Liver (tissue), 9 donors: ENCODE data around the gene EPB41L3. TPM values are rescaled to one million over a fixed set of nuclear protein-coding genes. Genes with fewer than 3 reads are reported as not detected.

Source experiments
- DNase-seq: peaks from one replicate; pipeline ENCODE4 v3.0.0-alpha.2; 2017; ENCODE audit warnings: low spot score
- H3K27ac ChIP-seq, 2 donors: one replicate each; pipeline ENCODE4 v1.7.0; 2013; ENCODE audit warnings: inconsistent platforms in 2 of 2, low read length in 2 of 2, control low read depth in 1 of 2, low read depth in 1 of 2, mild to moderate bottlenecking in 1 of 2
- H3K27me3 ChIP-seq, 4 donors: one replicate each; pipeline versions ENCODE4 v1.6.1 to v1.7.0; 2013; ENCODE audit warnings: low read length in 3 of 4, inconsistent platforms in 1 of 4, mild to moderate bottlenecking in 1 of 4, moderate library complexity in 1 of 4; ENCODE audit not compliant: control insufficient read depth in 4 of 4, insufficient read depth in 4 of 4
- H3K36me3 ChIP-seq, 4 donors: one replicate each; pipeline versions ENCODE4 v1.6.1 to v1.7.0; 2013; ENCODE audit warnings: low read length in 3 of 4, mild to moderate bottlenecking in 3 of 4, low read depth in 1 of 4, moderate library complexity in 1 of 4; ENCODE audit not compliant: control insufficient read depth in 4 of 4, insufficient read depth in 3 of 4
- H3K4me1 ChIP-seq, 4 donors: one replicate each; pipeline versions ENCODE4 v1.6.1 to v1.7.0; 2013; ENCODE audit warnings: low read length in 3 of 4, mild to moderate bottlenecking in 3 of 4, moderate library complexity in 1 of 4; ENCODE audit not compliant: control insufficient read depth in 4 of 4, insufficient read depth in 4 of 4
- H3K4me3 ChIP-seq, 3 donors: one replicate each; pipeline versions ENCODE4 v1.6.1 to v1.7.0; 2013; ENCODE audit warnings: low read length in 3 of 3, control low read depth in 1 of 3, low read depth in 1 of 3, mild to moderate bottlenecking in 1 of 3
- H3K9ac ChIP-seq, 2 donors: one replicate each; pipeline ENCODE4 v1.7.0; 2013; ENCODE audit warnings: low read length in 2 of 2, mild to moderate bottlenecking in 2 of 2, moderate library complexity in 2 of 2, control low read depth in 1 of 2, low read depth in 1 of 2
- H3K9me3 ChIP-seq, 4 donors: one replicate each; pipeline versions ENCODE4 v1.6.1 to v1.7.0; 2013; ENCODE audit warnings: low read length in 3 of 4; ENCODE audit not compliant: control insufficient read depth in 4 of 4
- ATF3 ChIP-seq: IDR thresholded peaks from 2 replicates; pipeline ENCODE4 v1.6.1; 2016; ENCODE audit warnings: antibody characterized with exemption
- CTCF ChIP-seq: fragments of 150-350 bp; IDR thresholded peaks from 2 replicates; pipeline ENCODE4 v1.5.1; 2017; ENCODE audit warnings: improper control_type of control experiment, low read depth, low read length; ENCODE audit not compliant: missing input control
- EGR1 ChIP-seq, 2 donors: IDR thresholded peaks; 2 replicates each; pipeline ENCODE4 v1.6.1; 2016 to 2018; ENCODE audit warnings: antibody characterized with exemption in 2 of 2, low read depth in 2 of 2
- FOXA1 ChIP-seq: IDR thresholded peaks from 2 replicates; pipeline ENCODE4 v1.6.1; 2016; ENCODE audit warnings: antibody characterized with exemption
- FOXA2 ChIP-seq: IDR thresholded peaks from 2 replicates; pipeline ENCODE4 v1.6.1; 2016; ENCODE audit warnings: antibody characterized with exemption
- GABPA ChIP-seq, 2 donors: IDR thresholded peaks in 1 of 2; conservative IDR thresholded peaks in 1 of 2; 2 replicates each; pipeline ENCODE4 v1.6.1; 2016; ENCODE audit warnings: antibody characterized with exemption in 2 of 2, mild to moderate bottlenecking in 1 of 2, moderate library complexity in 1 of 2
- HNF4A ChIP-seq, 2 donors: conservative IDR thresholded peaks; 2 replicates each; pipeline ENCODE4 v1.6.1; 2016; ENCODE audit warnings: antibody characterized with exemption in 2 of 2, mild to moderate bottlenecking in 2 of 2
- HNF4G ChIP-seq: IDR thresholded peaks from 2 replicates; pipeline ENCODE4 v1.6.1; 2016; ENCODE audit warnings: antibody characterized with exemption
- JUND ChIP-seq, 2 donors: IDR thresholded peaks; 2 replicates each; pipeline ENCODE4 v1.6.1; 2016; ENCODE audit warnings: antibody characterized with exemption in 2 of 2
- MAX ChIP-seq: IDR thresholded peaks from 2 replicates; pipeline ENCODE4 v1.6.1; 2016; ENCODE audit warnings: antibody characterized with exemption
- NR2F2 ChIP-seq: IDR thresholded peaks from 2 replicates; pipeline ENCODE4 v1.6.1; 2016; ENCODE audit warnings: antibody characterized with exemption
- RAD21 ChIP-seq, 2 donors: IDR thresholded peaks; 2 replicates each; pipeline ENCODE4 v1.6.1; 2016; ENCODE audit warnings: antibody characterized with exemption in 2 of 2, mild to moderate bottlenecking in 2 of 2
- REST ChIP-seq: IDR thresholded peaks from 2 replicates; pipeline ENCODE4 v1.6.1; 2016; ENCODE audit warnings: antibody characterized with exemption, mild to moderate bottlenecking
- RXRA ChIP-seq, 2 donors: IDR thresholded peaks; 2 replicates each; pipeline ENCODE4 v1.6.1; 2017 to 2018; ENCODE audit warnings: antibody characterized with exemption in 2 of 2, mild to moderate bottlenecking in 1 of 2
- SP1 ChIP-seq: IDR thresholded peaks from 2 replicates; pipeline ENCODE4 v1.6.1; 2018; ENCODE audit warnings: antibody characterized with exemption, mild to moderate bottlenecking
- TAF1 ChIP-seq: conservative IDR thresholded peaks from 2 replicates; pipeline ENCODE4 v1.6.1; 2016; ENCODE audit warnings: antibody characterized with exemption, mild to moderate bottlenecking
- YY1 ChIP-seq: IDR thresholded peaks from 2 replicates; pipeline ENCODE4 v1.6.1; 2016; ENCODE audit warnings: antibody characterized with exemption, mild to moderate bottlenecking
- ZBTB33 ChIP-seq: IDR thresholded peaks from 2 replicates; pipeline ENCODE4 v1.6.1; 2016; ENCODE audit warnings: antibody characterized with exemption
- WGBS: extraction: QIAGEN DNeasy Blood & Tissue Kit; methylation state at CpG from one replicate; pipeline ENCODE4 v1.1.7; 2013; 5-methylcytosine and 5-hydroxymethylcytosine counted together
- polyA plus RNA-seq, 2 donors: library from polyadenylated mRNA; stranded (reverse) in 1 of 2; unstranded in 1 of 2; fragments of 200-250 nt in 1 of 2; fragments of >200 nt in 1 of 2; fragmentation: Nextera tagmentation in 1 of 2; extraction: Ambion mirVana in 1 of 2; gene quantifications; one replicate each; pipeline versions ENCODE4 v1.2.1 to v1.2.3, GENCODE V29; 2013 to 2015
- total RNA-seq, 2 donors: library from RNA; depleted of rRNA; stranded (reverse); fragments of >200 nt; gene quantifications; one replicate each; pipeline ENCODE4 v1.2.3, GENCODE V29; 2014
- donor health status: healthy.
- donor health status: healthy.
- donor health status: healthy.
- donor health status: healthy.
- donor health status: healthy.

Gene EPB41L3
- total and polyA plus RNA-seq, 4 donors: 1.4 to 14.5 (median 5.1) TPM

- no peak for DNase-seq
- Histone ChIP-seq H3K4me1 (no peaks in the 10 kb centered on the region), H3K9ac (no peak overlapping the region), H3K36me3 (no peaks in the 10 kb centered on the region), H3K9me3 (no peaks in the 10 kb centered on the region), H3K4me3 (no peak overlapping the region), H3K27ac (no peak overlapping the region), H3K27me3 (no peaks in the 10 kb centered on the region)
- no peak for TF ChIP-seq NR2F2
- no peak for TF ChIP-seq REST
- TF ChIP-seq RAD21 (IDR thresholded peaks at IDR 0.05): no peak
- no peak for TF ChIP-seq HNF4A (conservative IDR thresholded peaks at IDR 0.05)
- TF ChIP-seq ZBTB33: no peak
- no peak for TF ChIP-seq YY1
- TF ChIP-seq FOXA2: no peak
- no peak for TF ChIP-seq RXRA (IDR thresholded peaks at IDR 0.05)
- TF ChIP-seq GABPA (IDR thresholded peaks at IDR 0.05 in 1 of 2, conservative IDR thresholded peaks at IDR 0.05 in 1 of 2): no peak
- TF ChIP-seq EGR1 (IDR thresholded peaks at IDR 0.05; ENCODE audit: low read depth in 2 of 2): no peak
- WGBS: 82% methylated on average over 5 of the region's 5 CpGs
Measured at GRCh38 chr18:5421981-5422380, 121.8 kb downstream of the EPB41L3 start.

- no peaks in the 10 kb centered on the region for H3K4me1 ChIP-seq
- no peak overlapping the region for H3K4me3 ChIP-seq
- no peak for DNase-seq
- H3K36me3 ChIP-seq: no peaks in the 10 kb centered on the region
- H3K27ac ChIP-seq: no peak overlapping the region
- no peak overlapping the region for H3K9ac ChIP-seq
- 77% methylated on average over 3 of the region's 3 CpGs for WGBS
- no peaks in the 10 kb centered on the region for H3K9me3 ChIP-seq
- H3K27me3 ChIP-seq: no peaks in the 10 kb centered on the region
- TF ChIP-seq TAF1 (no peak), NR2F2 (no peak), FOXA1 (no peak), MAX (no peak), HNF4G (no peak), ZBTB33 (no peak), RXRA (IDR thresholded peaks at IDR 0.05) (no peak), CTCF (no peak), EGR1 (IDR thresholded peaks at IDR 0.05; ENCODE audit: low read depth in 2 of 2) (no peak), REST (no peak), SP1 (no peak), GABPA (IDR thresholded peaks at IDR 0.05 in 1 of 2, conservative IDR thresholded peaks at IDR 0.05 in 1 of 2) (no peak), YY1 (no peak), FOXA2 (no peak), RAD21 (IDR thresholded peaks at IDR 0.05) (no peak), JUND (IDR thresholded peaks at IDR 0.05) (no peak), HNF4A (conservative IDR thresholded peaks at IDR 0.05) (no peak), ATF3 (no peak)
Measured at GRCh38 chr18:5420906-5421305, 122.9 kb downstream of the EPB41L3 start.
